ENCODE results near the gene ADAM15. TPM values are rescaled to one million over a fixed set of nuclear protein-coding genes. Genes with fewer than 3 reads are reported as not detected.

ADAM15 gene
- total RNA-seq, 4 donors from 2014 or later: 90.6 to 196 (median 115) TPM

GRCh38 chr1:155023627-155024026, 27.5 kb upstream of the ADAM15 start:
- DNase-seq: no peak
- intact Hi-C loops (cut with DNase I; ENCODE audit: low total_unique reads) (no loop called here), in situ Hi-C loops (cut with MboI; ENCODE audit: low pct_ligation_motif_present in 1 of 4, low pct_unique_long_range_greater_than_20kb in 1 of 4, low sequenced_read_pairs in 3 of 4) (no loop called here)
- Histone ChIP-seq H3K9me3 (no peaks in the 10 kb centered on the region), H3K27me3 (no peaks in the 10 kb centered on the region), H3K36me3 (no peaks in the 10 kb centered on the region), H3K27ac (no peak overlapping the region), H3K4me3 (no peak overlapping the region), H3K4me1 (peaks cover 0 to 3% (median 0%) of the 10 kb centered on the region in 4 donors)
- 81 to 83% methylated on average over 4 to 5 of the region's 5 CpGs for WGBS, 2 donors (ENCODE audit: low coverage in 1 of 2)
- TF ChIP-seq EP300 (IDR thresholded peaks at IDR 0.05; ENCODE audit: low read depth) (no peak), CTCF (IDR thresholded peaks at IDR 0.05) (no peak)

GRCh38 chr1:155024315-155024714, 26.8 kb upstream of the ADAM15 start:
- no peak overlapping the region for H3K4me3 ChIP-seq
- no peak for DNase-seq
- whole genome bisulfite sequencing, 2 donors (ENCODE audit: low coverage in 1 of 2): 88 to 89% methylated on average over 8 to 9 of the region's 9 CpGs
- TF ChIP-seq POLR2AphosphoS5 (IDR thresholded peaks at IDR 0.05) (no peak), CTCF (IDR thresholded peaks at IDR 0.05) (no peak), EP300 (IDR thresholded peaks at IDR 0.05; ENCODE audit: low read depth) (no peak), POLR2A (IDR thresholded peaks at IDR 0.05) (no peak)
- no peak overlapping the region for H3K27ac ChIP-seq
- no peaks in the 10 kb centered on the region for H3K27me3 ChIP-seq
- H3K36me3 ChIP-seq: no peaks in the 10 kb centered on the region
- no peaks in the 10 kb centered on the region for H3K9me3 ChIP-seq
- in situ Hi-C loops (cut with MboI; ENCODE audit: low pct_ligation_motif_present in 1 of 4, low pct_unique_long_range_greater_than_20kb in 1 of 4, low sequenced_read_pairs in 3 of 4) (no loop called here), intact Hi-C loops (cut with DNase I; ENCODE audit: low total_unique reads) (no loop called here)
- H3K4me1 ChIP-seq: peaks cover 0 to 3% (median 0%) of the 10 kb centered on the region in 4 donors

GRCh38 chr1:155026154-155026553, 25.0 kb upstream of the ADAM15 start:
- Histone ChIP-seq H3K4me3 (no peak overlapping the region), H3K27ac (no peak overlapping the region), H3K36me3 (no peaks in the 10 kb centered on the region), H3K9me3 (no peaks in the 10 kb centered on the region), H3K27me3 (no peaks in the 10 kb centered on the region), H3K4me1 (peaks cover 0 to 3% (median 0%) of the 10 kb centered on the region in 4 donors)
- 79% methylated on average over 9 of the region's 9 CpGs; no CpG with 5 or more reads in 1 of the 2 donors for WGBS, 2 donors (ENCODE audit: low coverage in 1 of 2)
- no peak for DNase-seq
- TF ChIP-seq POLR2A (IDR thresholded peaks at IDR 0.05): no peak
- TF ChIP-seq CTCF (IDR thresholded peaks at IDR 0.05): no peak
- TF ChIP-seq EP300 (IDR thresholded peaks at IDR 0.05; ENCODE audit: low read depth): no peak
- TF ChIP-seq POLR2AphosphoS5 (IDR thresholded peaks at IDR 0.05): no peak
- in situ Hi-C loops (cut with MboI; ENCODE audit: low pct_ligation_motif_present in 1 of 4, low pct_unique_long_range_greater_than_20kb in 1 of 4, low sequenced_read_pairs in 3 of 4) (no loop called here), intact Hi-C loops (cut with DNase I; ENCODE audit: low total_unique reads) (no loop called here)

- Histone ChIP-seq H3K27me3 (no peaks in the 10 kb centered on the region), H3K36me3 (no peaks in the 10 kb centered on the region), H3K4me3 (no peak overlapping the region), H3K27ac (no peak overlapping the region), H3K9me3 (no peaks in the 10 kb centered on the region), H3K4me1 (peaks cover 0 to 3% (median 0%) of the 10 kb centered on the region in 4 donors)
- intact Hi-C loops (cut with DNase I; ENCODE audit: low total_unique reads) (no loop called here), in situ Hi-C loops (cut with MboI; ENCODE audit: low pct_ligation_motif_present in 1 of 4, low pct_unique_long_range_greater_than_20kb in 1 of 4, low sequenced_read_pairs in 3 of 4) (no loop called here)
- no peak for DNase-seq
- TF ChIP-seq POLR2AphosphoS5 (IDR thresholded peaks at IDR 0.05) (no peak), EP300 (IDR thresholded peaks at IDR 0.05; ENCODE audit: low read depth) (no peak), POLR2A (IDR thresholded peaks at IDR 0.05) (no peak), CTCF (IDR thresholded peaks at IDR 0.05) (no peak)
- WGBS, 2 donors (ENCODE audit: low coverage in 1 of 2): 91% methylated on average over 6 of the region's 6 CpGs; no CpG with 5 or more reads in 1 of the 2 donors
Measured at GRCh38 chr1:155026588-155026987, 24.5 kb upstream of the ADAM15 start.
